Measurements from ENCODE around the gene ZBED6.
"Not testable (repeated sequence)": the region's sequence is repeated elsewhere in the genome, so short reads cannot be mapped to it uniquely, and the experiment has no call there.

ZBED6 gene

GRCh38 chr1:203828002-203828401, 32.6 kb downstream of the ZBED6 start:
- Histone ChIP-seq H3K27ac (ENCODE audit: low read length) (peak overlapping the region; percentile 92), H3K27me3 (ENCODE audit: low read depth, low read length) (no peaks in the 10 kb centered on the region)

GRCh38 chr1:203828503-203828902, 33.1 kb downstream of the ZBED6 start:
- Histone ChIP-seq H3K4me2 (ENCODE audit: low read length) (peak overlapping the region; percentile 66), H3K4me3 (ENCODE audit: low read length) (peak overlapping the region; percentile 59), H3K4me1 (ENCODE audit: low read length) (peaks cover 62% of the 10 kb centered on the region), H3K9me3 (ENCODE audit: insufficient read depth, low read length) (no peaks in the 10 kb centered on the region), H2AFZ (ENCODE audit: low read depth, low read length) (no peak overlapping the region), H3K79me2 (ENCODE audit: low read length) (peaks cover 50% of the 10 kb centered on the region), H3K9ac (ENCODE audit: low read length) (peak overlapping the region; percentile 64), H3K27ac (ENCODE audit: low read length) (peak overlapping the region; percentile 92), H3K36me3 (replicated peaks; ENCODE audit: low read depth, low read length) (peaks cover 58% of the 10 kb centered on the region), H4K20me1 (ENCODE audit: insufficient read depth, low read length) (no peaks in the 10 kb centered on the region), H3K27me3 (ENCODE audit: low read depth, low read length) (no peaks in the 10 kb centered on the region)
- TF ChIP-seq, protein P1, sequence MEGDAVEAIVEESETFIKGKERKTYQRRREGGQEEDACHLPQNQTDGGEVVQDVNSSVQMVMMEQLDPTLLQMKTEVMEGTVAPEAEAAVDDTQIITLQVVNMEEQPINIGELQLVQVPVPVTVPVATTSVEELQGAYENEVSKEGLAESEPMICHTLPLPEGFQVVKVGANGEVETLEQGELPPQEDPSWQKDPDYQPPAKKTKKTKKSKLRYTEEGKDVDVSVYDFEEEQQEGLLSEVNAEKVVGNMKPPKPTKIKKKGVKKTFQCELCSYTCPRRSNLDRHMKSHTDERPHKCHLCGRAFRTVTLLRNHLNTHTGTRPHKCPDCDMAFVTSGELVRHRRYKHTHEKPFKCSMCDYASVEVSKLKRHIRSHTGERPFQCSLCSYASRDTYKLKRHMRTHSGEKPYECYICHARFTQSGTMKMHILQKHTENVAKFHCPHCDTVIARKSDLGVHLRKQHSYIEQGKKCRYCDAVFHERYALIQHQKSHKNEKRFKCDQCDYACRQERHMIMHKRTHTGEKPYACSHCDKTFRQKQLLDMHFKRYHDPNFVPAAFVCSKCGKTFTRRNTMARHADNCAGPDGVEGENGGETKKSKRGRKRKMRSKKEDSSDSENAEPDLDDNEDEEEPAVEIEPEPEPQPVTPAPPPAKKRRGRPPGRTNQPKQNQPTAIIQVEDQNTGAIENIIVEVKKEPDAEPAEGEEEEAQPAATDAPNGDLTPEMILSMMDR (IDR thresholded peaks at IDR 0.05; ENCODE audit: low read depth, low read length) = no peak
- TF ChIP-seq EZH2phosphoT487 (IDR thresholded peaks at IDR 0.05; ENCODE audit: low read depth) = no peak

More at GRCh38 chr1:203828002-203828401, 32.6 kb downstream of the ZBED6 start:
- H4K20me1 ChIP-seq (ENCODE audit: insufficient read depth, low read length) = peaks cover 5% of the 10 kb centered on the region; the same call in 1 of the 2 replicates
- no peak overlapping the region for H3K9ac ChIP-seq (ENCODE audit: low read length)
- H3K36me3 ChIP-seq (replicated peaks; ENCODE audit: low read depth, low read length) = peaks cover 62% of the 10 kb centered on the region
- H3K4me1 ChIP-seq (ENCODE audit: low read length) = peaks cover 67% of the 10 kb centered on the region
- TF ChIP-seq, protein P1 (IDR thresholded peaks at IDR 0.05; ENCODE audit: low read depth, low read length) = no peak
- no peak for TF ChIP-seq EZH2phosphoT487 (IDR thresholded peaks at IDR 0.05; ENCODE audit: low read depth)
- peak overlapping the region; percentile 66; the same call in 1 of the 2 replicates for H3K4me2 ChIP-seq (ENCODE audit: low read length)
- H2AFZ ChIP-seq (ENCODE audit: low read depth, low read length) = no peak overlapping the region
- H3K9me3 ChIP-seq (ENCODE audit: insufficient read depth, low read length) = no peaks in the 10 kb centered on the region
- H3K79me2 ChIP-seq (ENCODE audit: low read length) = peaks cover 55% of the 10 kb centered on the region
- no peak overlapping the region for H3K4me3 ChIP-seq (ENCODE audit: low read length)

- not testable (repeated sequence) for H2AFZ ChIP-seq (ENCODE audit: low read depth, low read length); H4K20me1 ChIP-seq (ENCODE audit: insufficient read depth, low read length); H3K27me3 ChIP-seq (ENCODE audit: low read depth, low read length); H3K9me3 ChIP-seq (ENCODE audit: insufficient read depth, low read length)
- Histone ChIP-seq H3K4me3 (ENCODE audit: low read length) (peak overlapping the region; percentile 59), H3K9ac (ENCODE audit: low read length) (peak overlapping the region; percentile 64), H3K4me2 (ENCODE audit: low read length) (peak overlapping the region; percentile 66), H3K79me2 (ENCODE audit: low read length) (peaks cover 46% of the 10 kb centered on the region), H3K4me1 (ENCODE audit: low read length) (peaks cover 55% of the 10 kb centered on the region), H3K27ac (ENCODE audit: low read length) (peak overlapping the region; percentile 92), H3K36me3 (replicated peaks; ENCODE audit: low read depth, low read length) (peaks cover 63% of the 10 kb centered on the region)
These were observed 33.8 kb downstream of the ZBED6 start for GRCh38 chr1:203829247-203829646.

- H2AFZ ChIP-seq (ENCODE audit: low read depth, low read length) = no peak overlapping the region
- no peak overlapping the region for H3K4me3 ChIP-seq (ENCODE audit: low read length)
- no peaks in the 10 kb centered on the region for H4K20me1 ChIP-seq (ENCODE audit: insufficient read depth, low read length)
- no peak overlapping the region for H3K4me2 ChIP-seq (ENCODE audit: low read length)
- no peak overlapping the region for H3K9ac ChIP-seq (ENCODE audit: low read length)
- no peak overlapping the region for H3K27ac ChIP-seq (ENCODE audit: low read length)
- TF ChIP-seq, protein P1 (IDR thresholded peaks at IDR 0.05; ENCODE audit: low read depth, low read length) = no peak
- no peak for TF ChIP-seq EZH2phosphoT487 (IDR thresholded peaks at IDR 0.05; ENCODE audit: low read depth)
- no peaks in the 10 kb centered on the region for H3K27me3 ChIP-seq (ENCODE audit: low read depth, low read length)
- H3K36me3 ChIP-seq (replicated peaks; ENCODE audit: low read depth, low read length) = peaks cover 63% of the 10 kb centered on the region
- H3K79me2 ChIP-seq (ENCODE audit: low read length) = peaks cover 4% of the 10 kb centered on the region; the same call in 1 of the 2 replicates
- no peaks in the 10 kb centered on the region for H3K4me1 ChIP-seq (ENCODE audit: low read length)
- H3K9me3 ChIP-seq (ENCODE audit: insufficient read depth, low read length) = no peaks in the 10 kb centered on the region
These were observed 40.1 kb downstream of the ZBED6 start for GRCh38 chr1:203835476-203835875.
